Progenitor cell of endocrine pancreas (in vitro differentiated cells): ENCODE data around the gene NOTCH3. TPM values are rescaled to one million over a fixed set of nuclear protein-coding genes. Genes with fewer than 3 reads are reported as not detected.
A peak's percentile ranks its signal among the peaks of the same experiment; 100 is the strongest.

ENCODE experiments used
- DNase-seq: peaks from one replicate; pipeline ENCODE4 v3.0.0; 2021; ENCODE audit warnings: low spot score; ENCODE audit not compliant: unreplicated experiment
- H3K27ac Mint-ChIP-seq: 2 replicates; pipeline ENCODE4 v1.8.0; 2021; ENCODE audit warnings: mild to moderate bottlenecking, moderate library complexity, mixed read lengths
- H3K27me3 Mint-ChIP-seq: 2 replicates; pipeline ENCODE4 v1.8.0; 2021; ENCODE audit warnings: mixed read lengths
- H3K36me3 Mint-ChIP-seq: 2 replicates; pipeline ENCODE4 v1.8.0; 2022; ENCODE audit warnings: mixed read lengths; ENCODE audit not compliant: insufficient read depth
- H3K4me1 Mint-ChIP-seq: 2 replicates; pipeline ENCODE4 v1.8.0; 2021; ENCODE audit warnings: low read depth, mixed read lengths
- H3K4me3 Mint-ChIP-seq: 2 replicates; pipeline ENCODE4 v1.8.0; 2021; ENCODE audit warnings: low read depth, mild to moderate bottlenecking, moderate library complexity, mixed read lengths
- H3K9me3 Mint-ChIP-seq: 2 replicates; pipeline ENCODE4 v1.8.0; 2021; ENCODE audit warnings: low read depth, mixed read lengths
- total RNA-seq: library from RNA; stranded (reverse); gene quantifications from 2 replicates; pipeline ENCODE4 v1.2.1, GENCODE V29; 2021
- TF ChIP-seq, protein P1 (sequence below): fragments of 200-600 bp; sonication (generic); IDR thresholded peaks from one replicate; pipeline ENCODE4 v1.5.0; 2021; ENCODE audit warnings: antibody characterized with exemption, mild to moderate bottlenecking; ENCODE audit not compliant: unreplicated experiment

The NOTCH3 gene
- total RNA-seq, 1 donor from 2014 or later = 203 TPM

DNA sequence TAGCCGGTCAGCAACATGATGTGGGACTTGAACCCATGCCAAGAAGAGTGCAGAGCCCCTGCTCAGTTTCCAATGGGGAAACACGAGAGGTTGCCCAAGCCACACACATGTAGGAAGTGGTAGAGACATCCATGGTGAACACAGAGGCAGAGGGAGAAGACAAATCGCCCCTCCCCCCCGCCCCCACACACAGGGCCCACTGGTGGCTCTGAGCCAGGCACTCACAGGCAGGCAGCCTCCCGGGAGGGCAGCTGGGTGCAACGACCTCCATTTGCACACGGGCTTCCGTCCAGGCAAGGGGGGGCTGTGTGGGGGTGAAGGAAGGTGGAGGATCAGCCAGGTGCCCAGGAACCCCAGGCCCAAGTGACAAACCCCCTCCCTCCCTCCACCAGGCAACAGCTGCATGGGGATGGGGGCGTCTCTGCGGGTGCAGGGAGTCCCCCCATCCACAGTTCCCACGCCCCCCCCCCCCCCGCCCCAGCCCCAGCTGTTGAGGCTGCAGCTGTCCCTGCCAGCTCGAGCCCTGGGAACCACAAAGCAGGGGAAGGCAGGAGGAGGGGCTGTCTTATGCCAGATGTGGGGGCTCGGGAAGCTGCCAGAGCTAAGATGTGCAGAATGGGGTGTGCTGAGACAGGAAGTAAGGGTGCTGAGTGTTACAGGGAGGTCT, 3.4 kb downstream of the NOTCH3 start:
- H3K27me3 Mint-ChIP-seq = no peaks in the 10 kb centered on the region
- peaks cover 26% of the 10 kb centered on the region for H3K4me1 Mint-ChIP-seq
- peak overlapping the region; percentile 81 for H3K4me3 Mint-ChIP-seq
- no peak for DNase-seq
- no peaks in the 10 kb centered on the region for H3K9me3 Mint-ChIP-seq
- peak overlapping the region; percentile 95 for H3K27ac Mint-ChIP-seq
- TF ChIP-seq, protein P1, sequence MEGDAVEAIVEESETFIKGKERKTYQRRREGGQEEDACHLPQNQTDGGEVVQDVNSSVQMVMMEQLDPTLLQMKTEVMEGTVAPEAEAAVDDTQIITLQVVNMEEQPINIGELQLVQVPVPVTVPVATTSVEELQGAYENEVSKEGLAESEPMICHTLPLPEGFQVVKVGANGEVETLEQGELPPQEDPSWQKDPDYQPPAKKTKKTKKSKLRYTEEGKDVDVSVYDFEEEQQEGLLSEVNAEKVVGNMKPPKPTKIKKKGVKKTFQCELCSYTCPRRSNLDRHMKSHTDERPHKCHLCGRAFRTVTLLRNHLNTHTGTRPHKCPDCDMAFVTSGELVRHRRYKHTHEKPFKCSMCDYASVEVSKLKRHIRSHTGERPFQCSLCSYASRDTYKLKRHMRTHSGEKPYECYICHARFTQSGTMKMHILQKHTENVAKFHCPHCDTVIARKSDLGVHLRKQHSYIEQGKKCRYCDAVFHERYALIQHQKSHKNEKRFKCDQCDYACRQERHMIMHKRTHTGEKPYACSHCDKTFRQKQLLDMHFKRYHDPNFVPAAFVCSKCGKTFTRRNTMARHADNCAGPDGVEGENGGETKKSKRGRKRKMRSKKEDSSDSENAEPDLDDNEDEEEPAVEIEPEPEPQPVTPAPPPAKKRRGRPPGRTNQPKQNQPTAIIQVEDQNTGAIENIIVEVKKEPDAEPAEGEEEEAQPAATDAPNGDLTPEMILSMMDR = no peak
- peaks cover 6% of the 10 kb centered on the region for H3K36me3 Mint-ChIP-seq

DNA sequence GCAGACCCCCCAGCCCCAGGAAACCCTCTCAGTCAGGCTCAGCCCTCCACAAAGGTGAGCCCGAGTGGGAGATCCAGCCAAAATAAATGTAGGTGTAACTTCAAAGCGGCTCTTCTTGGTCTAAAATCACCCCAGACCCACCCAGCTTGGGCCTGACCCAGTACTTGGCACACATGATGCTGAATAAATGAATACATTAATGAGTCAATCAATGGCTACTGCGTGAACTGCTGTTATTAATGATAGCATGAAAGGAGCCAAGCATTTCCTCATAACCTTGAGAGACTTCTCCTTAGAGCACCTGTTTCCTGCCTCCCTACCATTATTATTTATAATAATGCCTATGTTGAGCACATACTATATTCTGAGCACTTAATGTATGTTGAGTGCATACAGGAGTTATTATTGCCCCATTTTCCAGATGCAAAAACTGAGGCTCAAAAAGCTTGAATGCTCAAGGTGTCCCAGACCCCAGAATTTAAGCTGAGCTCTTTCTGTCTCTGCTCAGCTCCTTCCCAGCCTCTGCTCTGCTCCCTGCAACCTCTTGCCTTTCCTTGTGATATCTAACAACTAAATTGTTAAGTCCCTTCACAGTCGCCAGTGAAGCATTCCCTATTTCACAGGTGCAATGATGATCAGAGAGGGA, 4.3 kb downstream of the NOTCH3 start:
- TF ChIP-seq, protein P1 = no peak
- Mint-ChIP-seq H3K27ac (peak overlapping the region; percentile 95), H3K36me3 (peaks cover 13% of the 10 kb centered on the region), H3K4me1 (peaks cover 26% of the 10 kb centered on the region), H3K9me3 (no peaks in the 10 kb centered on the region), H3K4me3 (peak overlapping the region; percentile 81), H3K27me3 (no peaks in the 10 kb centered on the region)
- DNase-seq = no peak

- peak overlapping the region; percentile 95 for H3K27ac Mint-ChIP-seq
- TF ChIP-seq, protein P1 = peak; percentile 50
Measured at GRCh38 chr19:15195371-15196334, 5.1 kb downstream of the NOTCH3 start.

GRCh38 chr19:15194938-15195337, 5.9 kb downstream of the NOTCH3 start:
- H3K36me3 Mint-ChIP-seq = peaks cover 19% of the 10 kb centered on the region
- TF ChIP-seq, protein P1 = no peak
- H3K27me3 Mint-ChIP-seq = no peaks in the 10 kb centered on the region
- H3K4me1 Mint-ChIP-seq = peaks cover 26% of the 10 kb centered on the region
- no peak for DNase-seq
- peak overlapping the region; percentile 63 for H3K4me3 Mint-ChIP-seq
- H3K9me3 Mint-ChIP-seq = no peaks in the 10 kb centered on the region
- H3K27ac Mint-ChIP-seq = peak overlapping the region; percentile 83

More at GRCh38 chr19:15195371-15196334, 5.1 kb downstream of the NOTCH3 start:
- peaks cover 15% of the 10 kb centered on the region for H3K36me3 Mint-ChIP-seq
- peaks cover 26% of the 10 kb centered on the region for H3K4me1 Mint-ChIP-seq
- H3K27me3 Mint-ChIP-seq = no peaks in the 10 kb centered on the region
- peak; percentile 95 for DNase-seq
- peak overlapping the region; percentile 81 for H3K4me3 Mint-ChIP-seq
- no peaks in the 10 kb centered on the region for H3K9me3 Mint-ChIP-seq

- Mint-ChIP-seq H3K27ac (no peak overlapping the region), H3K4me1 (peaks cover 17% of the 10 kb centered on the region), H3K27me3 (no peaks in the 10 kb centered on the region), H3K36me3 (peaks cover 28% of the 10 kb centered on the region), H3K9me3 (no peaks in the 10 kb centered on the region), H3K4me3 (no peak overlapping the region)
- TF ChIP-seq, protein P1 = no peak
- no peak for DNase-seq
Measured at GRCh38 chr19:15191982-15192381, 8.8 kb downstream of the NOTCH3 start.
